GM21576 (cell line): ENCODE results near the gene SPRYD4.

Experiments used
- ATAC-seq: cut with Tn5 transposase; IDR thresholded peaks from one replicate; pipeline ENCODE4 v1.9.1; 2021; ENCODE audit warnings: mild to moderate bottlenecking, moderate library complexity; ENCODE audit not compliant: unreplicated experiment

SPRYD4 gene

GRCh38 chr12:56520506-56520905, 52.1 kb downstream of the SPRYD4 start:
- ATAC-seq: no peak

- no peak for ATAC-seq
Measured at GRCh38 chr12:56521209-56521589, 52.8 kb downstream of the SPRYD4 start.

- ATAC-seq: no peak
Measured at GRCh38 chr12:56521590-56522371, 53.4 kb downstream of the SPRYD4 start, which contains the start of gene RBMS2. TSS of gene RBMS2 (plus strand) at chr12:56521820. CDS start at chr12:56522024, 204 bp downstream.

- ATAC-seq: no peak
Measured at GRCh38 chr12:56522411-56523193, 54.2 kb downstream of the SPRYD4 start.

- no peak for ATAC-seq
Measured at GRCh38 chr12:56528846-56529245, 60.5 kb downstream of the SPRYD4 start.
